HG02678 (cell line): Measurements from ENCODE around the gene NFYA.

ENCODE experiments used
- ATAC-seq: cut with Tn5 transposase; IDR thresholded peaks from one replicate; pipeline ENCODE4 v1.9.1; 2021; ENCODE audit warnings: mild to moderate bottlenecking, moderate library complexity; ENCODE audit not compliant: unreplicated experiment

NFYA gene

DNA sequence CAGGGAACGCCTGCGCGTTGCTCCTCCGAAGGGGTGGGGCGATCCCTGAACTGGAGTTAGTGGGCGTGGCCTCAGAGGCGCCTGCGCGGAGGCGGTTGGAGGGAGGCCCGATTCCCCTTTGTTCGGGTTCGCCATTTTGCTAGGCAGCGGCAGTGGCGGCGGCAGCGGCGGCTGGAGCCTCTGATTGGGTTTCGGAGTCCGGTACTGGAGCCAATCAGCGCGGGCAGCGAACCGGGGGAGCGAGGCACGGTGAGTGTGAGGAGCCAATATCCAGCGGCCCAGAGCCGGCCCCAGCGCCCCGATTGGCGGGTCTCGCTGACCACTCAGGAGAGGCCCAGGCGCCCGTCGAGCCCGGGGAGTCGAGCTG, at the start of gene NFYA:
NFYA (plus strand) TSS at position 139 of the 367 bp plus-strand sequence. CDS start 6,116 bp downstream, outside the sequence.
- peak; percentile 63 for ATAC-seq

DNA sequence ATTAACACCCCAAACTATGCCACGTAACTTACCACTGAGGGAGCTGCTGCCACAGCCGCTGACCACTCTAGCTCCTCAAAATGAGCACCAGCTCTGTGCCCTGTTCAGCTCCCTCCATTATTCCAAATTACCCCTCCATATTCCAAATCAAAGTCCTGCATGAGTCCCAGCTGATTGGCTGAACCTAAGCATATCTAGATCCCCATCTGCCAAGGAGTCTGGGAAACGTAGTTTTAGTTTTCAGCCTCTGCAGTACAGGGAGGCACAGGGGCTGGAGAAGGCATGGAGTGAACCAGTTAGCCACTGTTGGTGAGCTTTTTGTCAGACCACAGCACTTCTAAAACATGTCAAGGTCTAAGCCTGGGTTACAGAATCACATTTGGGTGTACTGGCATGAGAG, 49.7 kb upstream of the NFYA start:
- no peak for ATAC-seq

DNA sequence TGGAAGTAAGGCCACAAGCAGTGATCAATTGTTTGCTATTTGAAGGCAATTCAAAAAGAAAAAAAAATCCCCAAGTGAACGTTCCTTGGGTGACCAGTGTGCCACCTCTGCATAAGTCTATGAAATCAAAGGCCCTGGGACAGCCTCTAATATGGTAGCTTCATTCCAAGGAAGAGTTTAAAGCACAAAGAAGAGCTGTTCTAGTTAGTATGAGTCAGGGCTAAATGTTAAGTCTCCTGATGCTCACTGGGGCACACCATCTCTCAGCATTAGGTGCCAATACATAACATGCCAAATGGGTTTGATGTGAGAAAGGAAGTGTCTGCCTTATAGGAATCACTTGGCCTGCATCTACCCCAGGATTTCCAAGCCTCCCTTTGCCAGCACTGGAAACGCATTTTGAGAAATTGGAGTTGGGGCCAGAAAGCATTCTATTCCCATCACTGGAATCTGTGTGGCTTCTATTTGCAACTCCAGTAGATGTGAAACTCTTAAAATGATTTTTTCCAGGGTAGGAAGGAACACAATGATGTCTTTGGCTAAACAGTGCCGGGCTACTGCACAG, 46.7 kb upstream of the NFYA start:
- no peak for ATAC-seq

GRCh38 chr6:41027241-41027640, 45.5 kb upstream of the NFYA start:
- ATAC-seq: no peak

GRCh38 chr6:41027799-41028560, 44.8 kb upstream of the NFYA start:
- ATAC-seq: peak; percentile 86

GRCh38 chr6:41028561-41029412, 44.0 kb upstream of the NFYA start:
- ATAC-seq: peak; percentile 52

GRCh38 chr6:41032830-41033229, 39.9 kb upstream of the NFYA start:
- ATAC-seq: no peak

- no peak for ATAC-seq
These were observed 39.0 kb upstream of the NFYA start for GRCh38 chr6:41033776-41034175.

- no peak for ATAC-seq
These were observed 36.6 kb upstream of the NFYA start for GRCh38 chr6:41036186-41036585.

- ATAC-seq: no peak
These were observed 36.2 kb upstream of the NFYA start for GRCh38 chr6:41036601-41037000.

DNA sequence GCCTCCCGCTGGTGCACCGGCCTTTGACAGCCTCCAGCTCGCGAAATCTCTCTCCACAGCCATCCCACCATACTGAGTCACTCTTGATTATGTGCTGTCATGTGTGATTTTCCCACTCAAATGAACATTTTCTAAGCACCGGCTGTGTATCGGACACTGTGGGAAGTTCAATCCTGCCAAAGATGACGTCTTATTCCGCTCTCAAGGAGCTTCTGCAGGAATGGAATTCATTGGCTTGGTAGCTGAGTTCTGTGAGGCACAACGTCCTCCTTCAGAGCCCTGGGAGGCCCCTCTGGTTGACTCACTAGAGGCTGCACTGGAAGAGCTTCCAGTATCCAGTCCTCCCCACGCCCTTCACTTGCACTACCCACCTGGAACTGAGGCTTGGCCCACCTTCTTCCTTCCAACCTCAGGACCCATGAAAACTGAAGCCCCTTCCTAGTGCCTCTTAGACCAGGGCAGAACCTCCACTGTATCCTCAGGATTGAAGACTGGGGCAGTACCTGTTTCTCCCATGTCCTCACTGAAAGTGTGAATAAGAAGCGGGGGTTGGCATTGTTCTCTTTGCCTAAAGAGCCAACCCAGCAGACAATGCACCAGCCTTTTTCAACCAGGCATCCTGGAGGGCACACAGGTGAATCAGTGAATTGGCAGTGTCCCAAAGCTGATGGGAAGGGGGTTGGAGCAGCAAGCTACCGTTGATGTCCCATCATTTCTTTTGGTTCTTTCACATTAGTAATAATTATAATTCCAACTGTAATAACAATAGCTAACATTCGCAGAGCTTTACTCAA, 35.5 kb upstream of the NFYA start:
- no peak for ATAC-seq

- no peak for ATAC-seq
These were observed 34.6 kb upstream of the NFYA start for GRCh38 chr6:41038205-41038604.

DNA sequence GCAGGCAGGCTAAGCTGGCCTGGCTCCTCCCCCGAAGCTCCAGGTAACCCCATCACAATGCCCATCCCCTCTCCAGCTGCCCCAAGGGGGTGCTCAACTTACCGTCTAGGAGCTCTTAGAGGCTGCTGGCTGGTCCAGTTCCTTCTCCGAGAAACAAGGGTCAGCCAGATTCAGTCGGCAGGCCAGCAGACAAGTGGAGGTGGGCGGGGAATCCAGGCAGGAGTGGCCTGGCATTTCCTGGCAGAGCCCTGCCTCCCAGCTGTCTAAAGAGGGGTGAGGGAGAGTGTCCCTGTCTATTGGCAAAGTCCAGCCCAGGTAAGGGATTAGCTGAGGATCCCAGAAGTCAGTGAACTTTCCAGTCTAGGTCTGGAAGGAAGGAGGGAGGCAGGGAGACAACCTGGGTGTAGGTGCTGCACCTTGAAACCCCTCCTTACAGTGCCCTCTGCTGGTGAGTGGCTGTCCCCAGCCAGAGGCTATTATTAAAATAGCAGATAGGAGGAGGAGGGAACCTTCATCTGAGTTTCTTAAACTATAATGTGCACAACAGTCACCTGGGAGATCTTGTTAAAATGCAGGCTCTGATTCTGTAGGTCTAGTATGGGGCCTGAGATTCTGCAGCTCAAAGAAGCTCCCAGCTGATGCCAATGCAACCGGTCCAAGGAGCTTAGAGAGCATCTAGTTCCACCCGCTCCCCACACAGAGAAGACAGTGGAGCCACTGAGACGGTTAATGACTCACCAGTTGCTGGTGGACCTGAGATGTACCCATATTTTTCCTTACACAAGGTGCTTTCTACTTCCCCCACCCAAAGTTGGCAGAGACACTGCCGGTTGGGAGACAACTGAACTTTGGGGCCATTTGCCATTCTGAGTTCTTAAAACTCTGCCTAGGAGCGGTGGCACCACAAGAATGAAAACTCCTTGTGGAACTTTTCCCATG, 33.4 kb upstream of the NFYA start, which contains the start of gene UNC5CL:
UNC5CL (minus strand) TSS at position 162 of the 939 bp plus-strand sequence. CDS start 4,147 bp downstream, outside the sequence.
- no peak for ATAC-seq

DNA sequence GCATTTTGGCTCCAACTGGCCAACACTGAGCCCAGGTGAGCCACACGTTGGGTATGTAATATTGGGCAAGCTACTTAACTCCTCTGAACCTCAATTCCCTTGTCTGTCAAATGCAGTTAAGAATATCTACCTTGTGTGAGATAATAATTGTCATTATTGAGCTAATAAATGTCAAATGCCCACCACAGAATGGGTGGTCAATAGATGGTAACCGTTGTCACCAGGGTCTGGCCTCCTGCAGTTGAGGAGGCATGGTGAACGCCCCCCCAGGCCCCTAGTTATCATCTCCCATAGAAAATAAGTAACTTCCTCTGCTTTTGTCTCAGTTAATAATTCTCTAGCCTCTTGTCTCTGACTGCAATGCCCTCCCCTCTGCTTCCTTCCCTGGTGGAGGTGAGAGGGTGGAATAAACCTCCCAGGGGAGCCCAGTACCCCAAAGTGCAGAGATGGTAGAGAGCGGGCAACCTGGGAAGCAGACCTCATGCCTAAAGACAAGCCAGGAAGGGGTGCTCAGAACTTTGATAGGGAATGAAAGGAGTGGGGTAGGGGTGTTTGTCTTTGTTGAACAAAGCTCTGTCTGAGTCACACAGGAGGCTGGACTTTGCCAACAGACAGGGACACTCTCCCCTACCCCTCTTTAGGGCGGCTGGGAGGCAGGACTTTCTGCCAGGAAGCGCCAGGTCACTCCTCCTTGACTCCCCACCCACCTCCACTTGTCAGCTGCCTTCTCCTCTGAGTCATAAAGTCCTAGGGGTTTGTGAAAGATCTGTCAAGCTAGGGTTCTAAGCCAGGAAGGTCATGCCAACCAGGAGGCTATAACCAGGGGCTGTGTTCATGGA, 32.5 kb upstream of the NFYA start:
- no peak for ATAC-seq

DNA sequence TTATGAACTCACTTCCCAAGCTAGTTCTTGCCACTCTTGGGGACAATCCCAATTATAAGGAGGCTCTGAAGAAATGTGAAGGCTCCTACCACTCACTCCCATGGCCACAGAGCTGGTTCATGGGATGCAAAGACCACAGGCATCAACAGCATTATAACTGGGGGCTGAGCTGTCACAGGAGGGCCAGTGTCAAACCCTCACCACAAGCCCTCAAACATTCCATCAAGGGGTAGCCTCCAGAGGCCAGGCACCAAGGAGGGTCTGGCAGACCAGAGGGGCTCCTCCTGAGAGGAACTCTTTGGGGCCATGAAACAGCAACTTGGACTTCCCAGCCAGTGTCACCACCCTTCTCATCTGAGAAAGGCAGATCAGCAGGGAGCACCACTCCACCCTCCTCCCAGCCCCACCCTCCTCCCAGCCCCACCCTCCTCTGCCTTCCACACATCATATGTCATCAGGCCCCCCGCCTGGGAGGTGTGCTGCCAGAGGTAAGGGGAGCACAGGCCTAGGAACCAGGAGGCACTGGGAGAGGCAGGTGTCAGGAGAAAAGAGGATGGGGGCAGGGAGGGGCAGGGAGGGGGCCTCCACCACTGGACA, 31.7 kb upstream of the NFYA start:
- no peak for ATAC-seq

DNA sequence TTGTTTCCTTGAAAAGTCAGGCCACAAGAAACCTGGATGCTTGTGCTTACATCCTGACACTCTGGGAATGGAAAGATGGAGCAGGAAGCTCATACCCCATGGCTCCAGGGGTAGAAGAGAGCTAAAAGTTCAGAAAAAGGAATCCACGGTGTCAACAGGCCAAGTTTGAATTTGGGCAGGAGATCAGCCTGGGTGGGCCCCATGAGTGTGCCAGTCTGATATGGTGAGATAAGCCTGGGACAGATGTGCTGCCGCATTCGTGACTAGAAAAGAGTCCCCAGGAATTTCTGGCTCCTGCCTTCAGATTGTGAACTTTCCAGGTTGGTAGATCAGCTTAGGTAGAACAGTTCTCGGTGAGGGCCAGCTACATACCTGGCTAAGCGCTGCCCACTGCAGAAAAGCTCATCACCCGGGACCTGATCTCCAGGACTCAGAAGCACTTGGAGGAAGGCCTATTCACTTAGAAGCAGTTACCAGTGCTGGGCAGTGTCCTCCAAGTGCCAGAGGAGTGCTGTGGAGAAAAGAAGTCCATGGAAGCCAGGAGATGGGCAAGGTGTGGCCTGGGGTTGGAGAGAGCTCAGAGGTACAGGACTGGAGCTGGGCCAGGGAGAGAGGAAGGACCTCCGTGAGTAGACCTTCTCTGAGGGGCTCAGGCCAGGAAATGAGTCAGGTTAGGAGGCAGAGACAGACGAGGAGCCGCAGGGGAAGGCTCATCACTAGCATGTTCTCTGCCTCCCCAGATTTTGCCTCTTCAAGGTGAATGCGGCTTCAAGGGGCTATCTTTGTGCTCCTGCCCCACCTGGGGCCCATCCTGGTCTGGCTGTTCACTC, 30.3 kb upstream of the NFYA start, which contains the start of gene TSPO2:
TSPO2 (plus strand) TSS at position 242 of the 830 bp plus-strand sequence; CDS start at position 761, 519 bp downstream.
- ATAC-seq: no peak

DNA sequence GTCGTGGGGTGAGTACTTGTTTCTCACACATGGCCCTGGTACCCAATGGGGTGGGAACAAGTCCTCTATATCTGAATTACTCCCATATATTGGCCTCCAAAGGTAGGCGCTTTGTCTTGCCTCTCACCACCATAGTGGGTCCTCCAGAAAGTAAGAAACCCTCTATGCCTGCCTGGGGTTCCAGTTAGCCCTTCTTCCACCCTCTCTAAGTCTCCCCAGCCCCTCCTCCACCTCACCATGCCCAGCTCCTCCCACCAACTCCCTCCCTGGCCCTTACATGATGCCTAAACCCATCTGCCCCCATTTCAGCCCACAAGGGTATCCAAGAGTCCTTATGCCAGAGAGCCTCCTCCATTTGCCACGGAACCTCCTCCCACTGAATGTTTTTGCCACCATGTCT, 29.6 kb upstream of the NFYA start:
- ATAC-seq: no peak
